Brain microvascular endothelial cell (primary cell): ENCODE measurements around the gene TACC2.
"Not testable (repeated sequence)": the region's sequence is repeated elsewhere in the genome, so short reads cannot be mapped to it uniquely, and the experiment has no call there.

ENCODE experiments used
- DNase-seq: peaks from one replicate; pipeline ENCODE4 v3.0.0-alpha.2; 2020
- H3K27ac ChIP-seq: fragments of 250-450 bp; sonication (Bioruptor Pico); 2 replicates; pipeline ENCODE4 v1.5.1; 2020; ENCODE audit warnings: mild to moderate bottlenecking, moderate library complexity
- H3K27me3 ChIP-seq: fragments of 250-450 bp; sonication (Bioruptor Pico); replicated peaks from 2 replicates; pipeline ENCODE4 v1.5.1; 2020; ENCODE audit warnings: mild to moderate bottlenecking
- H3K36me3 ChIP-seq: fragments of 250-450 bp; sonication (Bioruptor Pico); replicated peaks from 2 replicates; pipeline ENCODE4 v1.5.1; 2020; ENCODE audit warnings: mild to moderate bottlenecking
- H3K4me3 ChIP-seq: 2 replicates; pipeline ENCODE4 v1.5.1; 2011; ENCODE audit warnings: low read depth, mild to moderate bottlenecking, control low read depth, low read length, moderate library complexity
- in situ Hi-C: cut with HindIII; loops from 2 replicates; pipeline ENCODE4 v1.10.0; 2017; ENCODE audit warnings: low sequenced_read_pairs, low pct_ligation_motif_present
- TF ChIP-seq, protein P1 (sequence below): IDR thresholded peaks from 2 replicates; pipeline ENCODE4 v1.5.1; 2011; ENCODE audit warnings: low read depth, mild to moderate bottlenecking, moderate library complexity, low read length, control low read depth, inconsistent platforms; ENCODE audit errors: missing control alignments

The TACC2 gene

DNA sequence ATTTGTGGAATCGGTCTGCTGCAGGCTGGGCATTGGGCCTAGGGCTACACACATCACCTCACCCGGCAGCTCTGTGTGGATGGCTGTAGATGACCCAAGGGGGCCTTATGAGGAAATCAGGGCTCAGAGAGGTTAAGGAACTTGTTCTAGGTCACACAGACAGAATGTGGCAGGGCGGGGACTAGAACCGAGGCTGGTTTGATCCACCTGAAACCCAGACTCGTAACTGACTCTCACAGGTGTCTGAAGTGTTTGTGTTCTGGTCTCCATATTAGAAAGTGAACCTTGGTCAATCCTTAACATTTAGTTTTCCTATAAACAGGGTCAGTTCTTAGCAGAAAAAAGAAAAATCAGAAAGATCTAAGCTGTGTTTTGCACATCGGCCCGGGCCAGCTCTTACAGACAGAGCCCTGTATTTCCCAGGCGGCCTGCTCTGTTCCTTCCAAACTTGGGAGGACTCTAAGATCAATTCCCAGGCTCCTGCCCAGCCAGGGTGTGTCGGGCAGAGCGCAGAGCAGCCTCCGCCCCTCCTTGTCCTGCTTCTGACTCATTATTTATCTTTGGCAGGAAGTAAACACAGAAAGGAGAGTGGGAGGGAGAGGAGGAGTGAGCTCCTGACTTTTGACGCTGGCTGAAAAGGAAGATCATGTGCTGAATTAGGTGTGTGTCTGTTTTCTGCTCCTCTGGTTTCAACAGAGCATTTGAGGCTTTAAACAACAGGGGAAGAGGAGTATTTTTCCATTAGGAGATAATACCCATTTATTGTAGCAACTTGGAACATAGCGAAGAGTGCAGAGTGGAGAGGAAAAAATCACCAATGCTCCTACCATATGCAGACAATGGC lies 74.1 kb downstream of the TACC2 start:
- in situ Hi-C loops: no loop called here
- H3K4me3 ChIP-seq: no peak overlapping the region
- H3K36me3 ChIP-seq: no peaks in the 10 kb centered on the region
- peak overlapping the region; percentile 20 for H3K27ac ChIP-seq
- TF ChIP-seq, protein P1, sequence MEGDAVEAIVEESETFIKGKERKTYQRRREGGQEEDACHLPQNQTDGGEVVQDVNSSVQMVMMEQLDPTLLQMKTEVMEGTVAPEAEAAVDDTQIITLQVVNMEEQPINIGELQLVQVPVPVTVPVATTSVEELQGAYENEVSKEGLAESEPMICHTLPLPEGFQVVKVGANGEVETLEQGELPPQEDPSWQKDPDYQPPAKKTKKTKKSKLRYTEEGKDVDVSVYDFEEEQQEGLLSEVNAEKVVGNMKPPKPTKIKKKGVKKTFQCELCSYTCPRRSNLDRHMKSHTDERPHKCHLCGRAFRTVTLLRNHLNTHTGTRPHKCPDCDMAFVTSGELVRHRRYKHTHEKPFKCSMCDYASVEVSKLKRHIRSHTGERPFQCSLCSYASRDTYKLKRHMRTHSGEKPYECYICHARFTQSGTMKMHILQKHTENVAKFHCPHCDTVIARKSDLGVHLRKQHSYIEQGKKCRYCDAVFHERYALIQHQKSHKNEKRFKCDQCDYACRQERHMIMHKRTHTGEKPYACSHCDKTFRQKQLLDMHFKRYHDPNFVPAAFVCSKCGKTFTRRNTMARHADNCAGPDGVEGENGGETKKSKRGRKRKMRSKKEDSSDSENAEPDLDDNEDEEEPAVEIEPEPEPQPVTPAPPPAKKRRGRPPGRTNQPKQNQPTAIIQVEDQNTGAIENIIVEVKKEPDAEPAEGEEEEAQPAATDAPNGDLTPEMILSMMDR: no peak
- H3K27me3 ChIP-seq: no peaks in the 10 kb centered on the region
- DNase-seq: peak; percentile 82

DNA sequence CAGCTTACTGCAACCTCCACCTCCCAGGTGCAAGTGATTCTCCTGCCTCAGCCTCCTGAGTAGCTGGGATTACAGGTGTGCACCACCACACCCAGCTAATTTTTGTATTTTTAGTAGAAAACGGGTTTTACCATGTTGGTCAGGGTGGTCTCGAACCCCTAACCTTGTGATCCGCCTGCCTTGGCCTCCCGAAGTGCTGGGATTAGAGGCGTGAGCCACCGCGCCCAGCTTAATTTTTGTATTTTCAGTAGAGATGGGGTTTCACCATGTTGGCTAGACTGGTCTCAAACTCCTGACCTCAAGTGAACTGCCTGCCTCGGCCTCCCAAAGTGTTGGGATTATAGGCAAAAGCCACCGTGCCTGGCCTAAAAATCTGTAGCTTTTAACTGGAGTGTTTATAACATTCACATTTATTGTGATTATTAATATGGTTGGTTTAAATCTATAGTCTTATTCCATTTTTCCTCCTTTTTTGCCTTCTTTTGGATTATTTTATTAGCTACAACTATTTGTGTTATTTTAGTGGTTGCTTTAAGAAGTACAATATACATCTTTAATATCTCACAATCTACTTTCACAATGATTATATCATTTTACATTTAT lies 77.5 kb downstream of the TACC2 start:
- H3K27ac ChIP-seq, H3K4me3 ChIP-seq, in situ Hi-C loops, H3K36me3 ChIP-seq, DNase-seq, H3K27me3 ChIP-seq: not testable (repeated sequence)

DNA sequence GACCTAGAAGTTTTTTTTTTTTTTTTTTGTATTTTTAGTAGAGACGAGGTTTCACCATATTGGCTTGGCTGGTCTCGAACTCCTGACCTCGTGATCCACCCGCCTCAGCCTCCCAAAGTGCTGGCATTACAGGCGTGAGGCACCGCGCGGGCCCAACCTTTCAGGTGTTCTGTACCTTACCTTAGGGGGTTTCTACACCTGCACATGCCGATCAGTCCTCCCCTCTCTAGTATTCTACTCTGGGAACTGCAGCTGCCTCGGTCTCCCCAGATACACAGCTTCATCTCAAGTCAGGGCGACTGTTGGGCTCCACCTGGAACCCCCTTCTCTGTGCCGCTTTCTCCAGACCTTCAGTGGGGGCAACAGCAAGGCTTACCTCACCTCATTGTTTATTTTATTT lies 79.9 kb downstream of the TACC2 start:
- TF ChIP-seq, protein P1: no peak
- H3K36me3 ChIP-seq: no peaks in the 10 kb centered on the region
- no peak overlapping the region for H3K4me3 ChIP-seq
- H3K27ac ChIP-seq: no peak overlapping the region
- no peak for DNase-seq
- no peaks in the 10 kb centered on the region for H3K27me3 ChIP-seq
- in situ Hi-C loops: no loop called here

DNA sequence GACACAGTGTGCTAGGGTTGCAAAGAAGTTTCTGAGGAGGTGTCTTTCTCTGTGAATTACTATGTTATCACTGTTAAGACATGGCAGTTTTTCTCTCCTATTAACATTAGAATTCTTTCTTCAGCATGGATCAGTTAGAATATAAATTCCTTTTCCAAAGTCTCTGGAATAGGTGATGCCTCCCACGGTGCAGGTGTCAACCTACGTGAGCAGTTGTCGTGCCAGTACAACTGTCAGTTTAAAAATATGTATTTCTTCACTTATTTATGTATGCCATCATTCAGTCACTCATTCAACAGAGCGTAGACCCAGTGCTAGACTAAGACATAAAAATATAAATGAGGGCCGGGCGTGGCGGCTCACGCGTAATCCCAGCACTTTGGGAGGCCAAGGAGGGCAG lies 83.5 kb downstream of the TACC2 start:
- no peaks in the 10 kb centered on the region for H3K27me3 ChIP-seq
- DNase-seq: no peak
- H3K27ac ChIP-seq: no peak overlapping the region
- TF ChIP-seq, protein P1: no peak
- H3K36me3 ChIP-seq: no peaks in the 10 kb centered on the region
- in situ Hi-C loops: no loop called here
- no peak overlapping the region for H3K4me3 ChIP-seq

DNA sequence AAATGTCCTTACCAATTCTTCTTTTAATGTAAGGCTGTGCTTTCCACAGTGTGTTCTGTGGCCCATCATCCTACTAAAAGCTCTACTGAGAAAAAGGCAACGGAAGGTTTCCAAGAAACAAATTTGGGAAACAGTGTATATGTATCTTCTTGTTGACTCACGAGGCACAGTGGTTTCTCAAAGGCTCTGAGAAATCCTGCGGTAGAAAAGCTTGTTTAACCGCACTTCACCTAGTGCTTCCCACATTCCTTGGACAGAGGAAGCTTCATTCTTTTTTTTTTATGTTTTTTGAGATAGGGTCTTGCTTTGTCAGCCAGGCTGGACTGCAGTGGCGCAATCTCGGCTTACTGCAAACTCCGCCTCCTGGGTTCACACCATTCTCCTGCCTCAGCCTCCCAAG lies 84.5 kb downstream of the TACC2 start:
- H3K36me3 ChIP-seq: no peaks in the 10 kb centered on the region
- in situ Hi-C loops: no loop called here
- TF ChIP-seq, protein P1: no peak
- no peak for DNase-seq
- no peaks in the 10 kb centered on the region for H3K27me3 ChIP-seq
- H3K4me3 ChIP-seq: no peak overlapping the region
- no peak overlapping the region for H3K27ac ChIP-seq

DNA sequence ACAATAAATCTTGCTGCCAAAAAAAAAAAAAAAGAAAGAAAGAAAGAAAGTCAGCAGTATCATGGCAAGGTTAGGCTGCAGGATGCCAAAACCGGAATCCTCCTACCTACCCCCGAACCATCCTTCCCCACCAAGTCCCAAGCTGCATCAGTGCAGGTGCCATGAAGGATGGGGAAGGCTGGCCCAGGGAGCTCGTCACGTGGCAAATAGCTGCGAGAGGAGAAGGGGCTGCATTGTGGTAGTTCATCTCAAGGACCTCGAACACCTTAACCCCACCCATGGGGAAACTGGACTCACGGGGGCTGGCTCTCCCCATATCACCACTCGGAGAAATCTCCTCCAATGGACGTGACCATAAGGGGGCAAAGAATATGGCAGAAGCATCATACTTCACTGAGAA lies 86.2 kb downstream of the TACC2 start:
- TF ChIP-seq, protein P1: no peak
- Histone ChIP-seq H3K36me3 (no peaks in the 10 kb centered on the region), H3K4me3 (no peak overlapping the region), H3K27me3 (no peaks in the 10 kb centered on the region), H3K27ac (no peak overlapping the region)
- in situ Hi-C loops: no loop called here
- no peak for DNase-seq

DNA sequence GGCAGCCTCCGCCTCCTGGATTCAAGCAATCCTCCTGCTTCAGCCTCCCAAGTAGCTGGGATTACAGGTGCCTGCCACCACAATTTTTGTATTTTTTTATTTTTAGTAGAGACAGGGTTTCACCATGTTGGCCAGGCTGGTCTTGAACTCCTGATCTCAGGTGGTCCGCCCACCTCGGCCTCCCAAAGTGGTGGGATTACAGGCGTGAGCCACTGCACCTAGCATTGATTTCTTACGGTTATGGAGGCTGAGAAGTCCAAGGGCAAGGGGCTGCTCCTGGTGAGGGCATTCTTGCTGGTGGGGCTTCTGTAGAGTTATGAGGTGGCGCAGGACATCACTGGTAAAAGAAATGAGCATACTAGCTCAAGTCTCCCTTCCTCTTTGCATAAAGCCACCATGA lies 86.9 kb downstream of the TACC2 start:
- H3K4me3 ChIP-seq, H3K27ac ChIP-seq, H3K27me3 ChIP-seq, DNase-seq, H3K36me3 ChIP-seq, in situ Hi-C loops: not testable (repeated sequence)
